HG02571 (cell line): Measurements from ENCODE around the gene NPC2.
"Not testable (repeated sequence)": the region's sequence is repeated elsewhere in the genome, so short reads cannot be mapped to it uniquely, and the experiment has no call there.

ENCODE experiments used
- ATAC-seq: cut with Tn5 transposase; IDR thresholded peaks from one replicate; pipeline ENCODE4 v1.9.1; 2021; ENCODE audit warnings: mild to moderate bottlenecking, moderate library complexity; ENCODE audit not compliant: unreplicated experiment

The NPC2 gene

DNA sequence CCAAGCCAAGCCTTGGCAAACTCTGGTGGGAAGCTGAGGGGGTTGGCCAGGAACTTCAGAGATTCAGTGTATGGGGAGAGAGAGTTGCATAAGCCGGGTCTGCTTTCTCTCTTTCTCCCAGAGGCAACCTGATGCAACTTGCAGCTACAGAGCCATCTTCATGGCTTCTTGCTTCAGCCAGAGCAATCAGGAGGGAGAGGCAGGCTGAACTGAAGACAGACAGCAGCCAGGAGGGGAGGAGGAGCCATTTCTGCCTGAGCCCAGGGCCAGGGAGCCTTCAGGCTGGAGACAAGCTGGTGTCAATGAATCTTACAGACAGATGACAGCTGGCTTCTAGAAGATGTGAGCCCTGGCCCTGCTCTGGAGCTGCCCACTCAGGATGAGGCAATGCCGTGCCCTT lies 18.7 kb downstream of the NPC2 start:
- no peak for ATAC-seq

DNA sequence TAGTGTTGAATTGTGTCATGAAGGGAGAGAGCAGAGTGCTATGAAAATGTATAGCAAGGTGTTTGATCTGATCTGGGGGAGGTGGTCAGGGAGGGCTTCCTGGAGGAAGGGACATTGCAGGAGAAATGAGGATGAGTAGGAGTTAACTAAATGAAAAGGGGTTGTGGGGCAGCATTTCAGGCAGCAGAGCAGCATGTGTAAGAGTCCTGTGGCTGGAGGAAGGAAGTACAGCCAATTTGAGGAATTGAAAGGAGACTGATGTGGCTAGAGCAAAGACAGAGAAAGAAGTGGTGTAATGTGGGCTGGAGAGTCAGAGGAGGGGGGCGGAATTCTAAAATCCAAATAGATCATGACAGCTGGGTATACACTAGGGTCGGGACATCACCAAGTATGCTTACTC lies 20.5 kb downstream of the NPC2 start:
- ATAC-seq, result no peak

DNA sequence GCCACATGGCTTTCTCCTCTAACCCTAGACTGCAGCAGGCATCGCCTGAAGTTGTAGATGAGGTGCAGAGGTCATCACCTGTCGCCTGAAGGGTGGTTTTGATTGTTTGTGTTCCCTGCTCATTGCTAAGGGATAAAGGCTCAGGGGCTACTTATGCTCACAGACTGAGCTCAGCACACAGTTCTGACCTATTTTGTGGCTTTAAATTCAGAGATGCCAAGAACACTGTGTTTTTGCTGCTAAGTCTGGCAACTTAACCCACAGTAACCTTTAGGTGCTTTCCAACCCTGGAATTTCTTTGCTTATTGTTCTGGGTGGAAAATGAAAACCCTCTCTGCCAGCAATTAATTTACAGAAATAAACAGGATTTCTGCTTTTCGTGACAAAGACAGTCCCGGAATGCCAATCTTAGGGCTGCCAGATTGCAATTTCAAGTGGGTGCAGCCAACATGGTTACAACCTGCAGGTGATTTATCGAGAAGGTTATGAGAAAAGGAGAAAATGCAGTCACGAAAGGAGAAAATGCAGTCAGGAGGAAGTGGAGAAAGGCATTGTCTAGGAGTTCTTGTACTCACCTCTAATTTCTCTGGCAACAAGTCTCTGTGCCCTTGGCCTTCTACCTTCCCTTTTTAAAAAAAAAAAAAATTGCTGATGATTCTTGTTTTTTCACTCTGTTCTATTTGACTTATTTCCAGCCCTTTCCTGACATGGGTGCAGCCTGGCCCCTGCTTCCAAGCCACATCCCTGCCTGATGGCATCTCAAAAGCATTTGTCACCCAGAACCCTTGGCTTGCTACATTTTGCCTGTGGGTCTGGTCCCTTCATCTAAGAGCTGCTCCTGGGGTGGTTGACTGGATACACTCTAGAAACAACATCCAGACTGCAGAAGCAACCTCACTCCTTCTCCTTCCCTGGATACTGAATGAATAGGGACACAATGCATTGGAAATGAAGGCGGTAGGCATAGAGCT lies 23.3 kb downstream of the NPC2 start:
- no peak for ATAC-seq

DNA sequence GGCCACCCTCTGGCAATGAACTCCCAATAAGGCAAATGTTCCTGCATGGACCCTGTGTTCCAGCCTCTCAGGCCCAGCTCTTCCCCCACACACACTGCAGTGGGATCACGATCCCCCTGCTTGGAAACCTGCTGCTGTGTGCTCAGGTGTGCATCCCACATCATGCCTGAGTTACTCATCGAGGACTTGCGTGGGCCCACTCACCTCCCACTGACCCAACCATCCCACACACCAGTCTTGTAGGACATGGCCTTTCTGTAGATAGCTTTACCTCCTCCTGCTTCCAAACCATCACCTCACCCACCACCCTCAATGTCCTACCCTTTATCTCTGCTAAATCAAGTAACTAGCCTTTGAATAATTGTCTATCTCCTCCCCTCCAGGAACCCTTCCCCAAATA lies 24.6 kb downstream of the NPC2 start:
- no peak for ATAC-seq

DNA sequence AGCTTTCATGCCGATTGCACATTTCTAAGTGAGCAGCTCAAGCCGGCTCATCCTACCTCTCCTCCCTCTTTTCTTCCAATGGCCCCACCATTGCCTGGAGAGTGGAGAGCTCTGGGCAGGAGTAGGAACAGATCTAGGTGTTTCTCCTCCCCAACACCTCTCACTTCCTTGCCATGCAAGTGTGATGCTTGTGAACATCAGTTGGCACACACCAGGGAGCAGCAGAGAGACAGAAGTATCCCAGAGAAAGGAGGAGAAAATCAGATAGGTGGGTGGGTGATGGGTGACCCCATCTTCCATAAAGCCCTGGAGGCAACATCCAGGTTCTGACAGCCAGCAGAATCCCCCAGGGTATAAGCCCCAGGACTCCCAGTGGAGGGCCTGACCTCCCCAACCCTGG lies 27.8 kb downstream of the NPC2 start:
- no peak for ATAC-seq

DNA sequence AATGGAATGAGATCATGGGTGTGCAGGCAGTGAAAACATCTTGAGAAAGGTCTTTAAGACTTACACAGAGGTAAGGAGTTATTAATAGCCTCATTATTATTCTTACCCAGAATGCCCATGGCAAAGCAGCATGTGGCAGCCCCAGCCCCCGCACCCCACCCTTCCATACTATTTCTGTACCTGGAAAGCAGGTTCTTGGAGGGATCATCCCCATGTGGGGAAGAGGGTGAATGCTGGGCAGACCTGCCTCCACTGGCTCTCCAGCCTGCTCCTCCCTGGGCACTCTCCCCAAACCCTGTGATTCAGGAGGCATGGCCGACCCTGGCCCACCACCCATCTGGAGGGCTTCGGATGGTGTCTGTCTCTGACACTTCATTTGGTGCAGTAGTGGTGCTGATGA lies 28.3 kb downstream of the NPC2 start:
- no peak for ATAC-seq

DNA sequence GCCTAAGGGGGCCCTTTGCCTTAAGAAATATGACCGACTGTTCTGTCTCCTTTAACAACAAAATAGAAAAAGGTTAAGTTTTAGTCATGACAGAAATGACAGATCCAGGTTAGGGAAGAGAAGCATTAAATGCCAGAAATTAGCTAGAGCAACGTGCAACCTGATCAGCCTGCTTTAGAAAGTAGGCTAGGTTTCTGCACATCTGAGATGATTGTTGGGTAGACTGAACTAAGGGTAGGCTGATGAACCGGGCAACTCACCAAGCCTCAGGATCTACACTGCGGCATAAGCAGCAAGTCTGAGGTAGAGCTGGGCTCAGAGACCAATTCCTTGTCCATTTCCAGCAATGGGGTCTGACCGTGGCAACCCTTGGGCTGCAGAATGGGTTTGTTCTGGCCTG lies 29.4 kb downstream of the NPC2 start:
- no peak for ATAC-seq

DNA sequence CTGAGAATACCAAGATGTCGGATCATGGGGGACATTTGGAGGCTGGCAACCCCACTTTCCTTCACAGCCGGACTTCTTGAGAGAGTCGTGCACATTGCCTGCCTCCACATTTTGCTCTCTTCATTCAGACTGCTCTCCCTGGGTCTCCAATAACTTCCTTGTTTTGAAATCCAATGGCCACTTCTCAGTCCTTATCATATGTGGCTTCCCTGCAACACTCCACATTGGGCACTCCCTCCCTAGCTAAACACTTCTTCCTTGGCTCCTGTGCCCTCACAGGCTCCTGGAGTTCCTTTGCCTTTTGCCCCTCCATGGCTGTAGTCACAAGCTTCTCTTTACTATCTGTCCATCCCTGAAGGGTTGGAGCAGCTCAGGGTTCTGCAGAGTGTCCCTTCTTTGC lies 30.1 kb downstream of the NPC2 start:
- no peak for ATAC-seq

DNA sequence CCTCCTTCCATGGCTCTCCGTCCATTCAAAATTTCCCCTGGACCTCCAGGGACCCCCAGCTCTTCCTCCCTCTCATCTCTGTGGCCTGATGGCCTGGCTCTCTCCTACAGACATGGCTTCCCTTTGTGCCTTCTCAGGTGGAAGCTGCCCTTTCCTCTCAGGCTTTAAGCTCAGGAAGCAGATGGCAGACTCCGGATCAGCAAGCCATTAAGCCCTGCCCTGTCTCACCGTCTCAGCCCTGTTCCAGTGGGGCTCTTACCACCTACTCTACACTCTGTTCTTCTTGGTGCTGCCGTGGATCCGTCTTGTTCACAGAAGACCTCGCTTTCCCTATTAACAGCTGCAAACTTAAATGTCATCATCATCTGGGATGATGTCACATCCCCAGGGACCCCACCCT lies 33.1 kb downstream of the NPC2 start:
- ATAC-seq, result no peak

DNA sequence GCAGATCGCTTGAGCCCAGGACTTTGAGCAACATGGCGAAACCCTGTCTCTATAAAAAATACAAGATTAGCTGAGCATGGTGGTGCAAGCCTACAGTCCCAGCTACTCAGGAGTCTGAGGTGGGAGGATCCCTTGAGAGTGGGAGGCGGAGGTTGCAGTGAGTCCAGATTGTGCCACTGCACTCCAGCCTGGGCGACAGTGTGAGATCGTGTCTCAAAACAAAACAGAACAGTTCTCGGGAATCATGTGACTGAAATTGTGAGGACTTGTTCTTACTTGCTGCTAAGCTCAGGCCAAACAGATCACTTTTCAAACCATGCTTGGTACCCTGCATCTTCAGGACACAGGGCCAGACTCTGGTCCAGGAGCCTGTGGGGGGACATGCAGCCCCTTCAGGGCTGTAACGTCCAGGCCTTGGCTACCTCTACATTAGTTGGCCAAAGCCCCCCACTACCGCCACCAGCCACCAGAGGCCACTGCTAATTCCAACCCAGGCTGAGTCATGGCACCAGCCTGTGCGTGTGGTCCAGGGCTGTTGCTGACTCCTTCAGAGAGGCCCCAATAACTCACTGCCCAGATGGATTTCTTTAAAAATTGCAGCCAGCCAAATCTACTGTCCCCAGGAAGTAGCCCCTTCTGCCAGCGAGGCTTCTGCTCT lies 33.7 kb downstream of the NPC2 start:
- no peak for ATAC-seq

DNA sequence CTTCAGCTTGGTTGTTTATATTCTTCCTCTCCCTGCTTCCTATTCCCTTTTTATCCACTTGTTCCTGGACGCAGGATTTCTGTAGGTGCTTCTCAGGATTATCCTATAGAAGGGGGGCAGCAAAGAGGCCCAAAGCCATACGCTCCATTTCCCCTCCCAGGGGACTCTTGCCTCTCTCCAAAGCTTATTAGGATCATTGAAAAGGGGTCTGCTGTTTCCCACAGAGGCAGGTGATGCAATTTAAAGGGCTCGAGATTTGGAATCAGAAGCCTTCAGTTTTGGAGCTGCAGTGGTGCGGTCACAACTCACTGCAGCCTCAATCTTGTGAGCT lies 35.6 kb downstream of the NPC2 start:
- no peak for ATAC-seq

DNA sequence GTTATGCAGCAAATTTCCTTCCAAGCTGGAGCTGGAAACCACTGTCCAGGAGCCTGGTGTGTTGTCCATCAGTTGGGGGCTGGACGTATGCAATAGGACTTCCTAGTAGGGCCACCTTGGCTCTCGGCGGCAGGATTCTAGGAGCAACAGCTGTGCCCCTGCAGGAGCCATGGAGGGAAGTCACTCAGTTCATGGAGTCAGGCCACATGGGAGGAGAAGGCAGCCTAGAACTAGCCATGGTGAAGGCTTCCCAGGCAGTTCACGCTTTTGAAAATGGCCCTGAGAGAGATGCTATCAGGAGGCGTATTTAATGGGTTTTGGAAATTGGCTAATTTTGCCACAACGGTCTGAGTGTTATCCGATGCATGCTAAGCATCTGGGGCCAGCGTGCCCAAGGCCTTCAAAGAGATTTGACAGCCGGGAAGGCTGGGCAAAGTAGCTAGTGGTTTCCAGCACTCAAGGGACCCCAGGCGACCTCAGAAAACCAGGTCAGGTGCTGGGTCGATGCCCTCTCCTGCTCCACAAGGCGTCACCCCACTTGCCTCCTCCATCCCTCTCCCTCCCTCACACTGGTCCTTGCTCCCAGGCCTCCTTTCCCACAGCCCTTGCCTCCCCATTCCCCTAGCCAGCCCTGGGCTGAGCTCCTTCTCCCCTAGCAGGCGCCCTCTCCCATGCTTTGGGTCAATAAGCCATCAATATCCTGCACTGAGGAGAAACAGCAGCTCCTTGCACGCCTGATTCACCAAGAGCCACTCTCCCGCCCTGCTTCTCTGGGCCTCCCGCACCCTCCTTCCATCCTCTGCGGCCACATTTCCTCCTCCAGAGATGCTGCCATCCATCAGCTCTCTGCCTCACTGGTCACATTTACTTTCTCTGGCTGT lies 36.2 kb downstream of the NPC2 start:
- no peak for ATAC-seq

DNA sequence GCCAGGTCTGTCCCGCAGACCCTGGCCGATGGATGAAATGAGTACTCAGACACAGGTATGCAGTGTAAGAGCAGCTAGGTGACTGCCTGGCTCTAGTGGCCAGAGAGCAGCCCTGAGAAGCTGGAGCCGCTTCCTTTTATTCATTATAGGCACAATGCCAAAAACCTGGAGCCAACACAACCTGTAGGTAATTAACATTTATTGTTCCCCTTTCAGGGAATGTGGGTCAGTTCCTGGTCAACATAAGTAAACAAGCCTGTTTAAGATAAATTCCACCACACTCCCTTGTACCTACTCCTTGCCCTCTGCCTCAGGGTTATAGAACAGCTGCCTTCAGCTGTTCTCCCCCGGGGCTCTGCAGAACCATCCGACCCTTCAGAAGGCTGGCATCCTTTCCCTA lies 38.7 kb downstream of the NPC2 start:
- ATAC-seq, result not testable (repeated sequence)

DNA sequence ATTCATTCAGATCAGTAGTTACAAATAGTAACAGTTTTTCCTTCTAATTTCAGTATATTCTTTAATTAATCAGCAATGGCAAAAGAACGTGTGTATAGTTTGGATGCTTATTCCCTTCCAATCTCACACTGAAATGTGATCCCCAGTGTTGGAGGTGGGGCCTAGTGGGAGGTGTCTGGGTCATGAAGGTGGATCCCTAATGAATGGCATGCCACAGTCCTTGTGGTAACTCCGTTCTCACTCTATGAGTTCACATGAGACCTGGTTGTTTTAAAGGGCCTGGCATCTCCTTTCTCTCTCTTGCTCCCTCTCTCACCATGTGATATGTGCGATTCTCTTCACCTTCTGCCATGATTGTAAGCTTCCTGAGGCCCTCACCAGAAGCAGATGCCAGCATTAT lies 48.2 kb downstream of the NPC2 start:
- no peak for ATAC-seq

DNA sequence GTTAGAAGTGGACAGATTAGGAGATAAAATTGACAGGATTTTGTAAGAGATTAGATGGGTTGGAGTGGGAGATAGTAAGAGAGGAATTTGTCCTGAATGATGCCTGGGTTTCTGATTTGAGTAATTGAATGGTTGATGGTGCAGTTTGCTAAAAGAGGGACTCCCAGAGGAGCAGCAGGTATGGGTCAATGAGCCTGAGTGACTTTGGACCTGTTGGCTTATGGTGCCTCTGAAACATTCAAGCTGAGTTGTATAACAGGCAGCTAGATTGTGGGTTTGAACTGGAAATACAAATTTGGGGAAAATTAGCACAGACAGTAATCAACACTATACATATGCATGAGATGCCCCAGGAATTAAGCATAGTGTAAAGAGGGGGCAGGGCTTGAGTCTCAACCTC lies 50.3 kb downstream of the NPC2 start:
- ATAC-seq, result no peak

DNA sequence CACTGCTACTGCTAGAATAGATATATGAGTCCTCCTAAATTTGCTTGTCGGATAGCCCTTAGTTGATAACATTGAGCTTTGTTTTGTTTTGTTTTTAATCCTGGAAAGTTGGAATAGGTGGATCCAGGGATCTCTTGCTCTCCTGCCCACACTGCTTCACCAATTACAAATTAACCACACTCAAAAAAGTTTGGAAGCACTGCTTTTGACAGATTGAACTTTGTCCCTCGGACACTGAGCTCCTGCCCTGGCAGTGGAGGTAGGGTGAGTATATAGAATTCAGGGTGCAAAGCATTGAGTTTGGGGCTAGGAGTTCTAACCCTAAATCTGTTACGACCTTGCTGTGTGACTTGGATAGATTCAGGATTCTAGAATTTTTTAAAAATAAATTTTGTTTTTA lies 52.0 kb downstream of the NPC2 start:
- ATAC-seq, result no peak

DNA sequence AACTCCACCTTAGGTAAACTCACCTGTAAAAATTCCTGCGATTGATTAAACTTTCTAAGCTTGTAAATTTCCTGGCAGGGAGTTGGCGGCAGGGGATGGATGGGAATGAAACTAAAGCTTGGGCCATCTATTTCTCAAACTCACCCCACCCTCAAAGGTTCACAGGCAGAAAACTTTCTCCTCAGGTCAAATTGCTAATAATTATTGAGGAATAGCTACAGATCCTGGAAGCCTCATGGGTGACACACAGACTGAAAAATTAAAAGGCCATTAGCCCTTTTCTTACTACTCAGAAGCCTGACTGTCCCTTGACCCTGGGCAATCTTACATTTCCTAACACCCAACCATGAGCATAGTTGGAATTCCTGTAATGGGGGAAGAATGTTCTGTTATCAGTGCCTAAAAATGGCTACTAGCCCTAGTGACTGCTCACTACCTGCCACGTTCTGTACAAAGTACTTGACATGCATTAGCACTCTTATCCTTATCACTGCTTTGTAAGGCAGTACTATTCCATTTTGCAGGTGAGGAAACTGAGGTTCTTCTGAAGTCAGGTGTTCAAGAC lies 54.7 kb downstream of the NPC2 start:
- no peak for ATAC-seq

DNA sequence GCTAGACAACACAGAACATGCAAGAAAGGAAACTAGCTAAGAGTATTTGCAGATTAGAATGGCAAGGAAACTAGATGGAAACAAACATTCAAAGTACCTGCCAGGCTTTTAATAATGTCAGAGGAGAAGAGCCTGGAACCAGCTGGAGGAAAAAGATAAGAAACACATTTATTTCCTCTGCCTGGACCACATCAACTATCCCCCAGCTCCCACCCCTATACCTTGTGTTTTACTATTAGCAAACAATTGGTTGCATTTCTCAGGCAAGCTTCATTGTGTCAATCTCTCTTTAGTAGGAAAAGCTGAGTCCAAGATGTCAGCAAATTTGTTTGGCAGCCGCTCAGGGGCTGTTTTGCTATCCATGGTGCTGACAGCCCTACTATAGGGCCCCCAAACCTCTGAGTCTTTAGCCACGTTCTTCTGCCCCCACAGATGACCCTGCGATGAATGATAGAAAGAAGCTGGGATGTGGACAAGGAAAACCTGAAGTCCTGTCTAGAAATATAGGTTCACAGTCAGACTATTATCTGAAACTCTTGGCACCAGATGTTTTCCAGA lies 55.5 kb downstream of the NPC2 start:
- no peak for ATAC-seq

DNA sequence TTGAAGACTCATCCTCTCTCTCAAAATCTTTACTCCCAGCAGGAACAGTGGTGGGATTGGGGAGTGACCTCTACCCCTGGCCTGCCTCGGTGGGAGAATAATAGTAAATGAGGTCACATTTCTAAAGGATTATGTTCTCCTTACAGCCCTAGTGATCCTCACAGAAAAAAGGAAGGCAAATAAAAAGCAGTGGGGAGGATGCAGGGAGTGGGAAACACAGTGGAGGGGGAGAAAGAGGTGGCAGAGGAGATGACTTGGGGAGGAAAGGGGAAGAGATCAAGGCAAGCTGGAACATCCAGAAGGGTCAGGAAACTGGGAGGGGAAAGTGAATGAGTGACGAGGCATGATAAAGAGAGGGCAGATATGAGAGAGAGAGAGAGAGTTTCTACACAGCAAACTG lies 58.8 kb downstream of the NPC2 start:
- ATAC-seq, result no peak

DNA sequence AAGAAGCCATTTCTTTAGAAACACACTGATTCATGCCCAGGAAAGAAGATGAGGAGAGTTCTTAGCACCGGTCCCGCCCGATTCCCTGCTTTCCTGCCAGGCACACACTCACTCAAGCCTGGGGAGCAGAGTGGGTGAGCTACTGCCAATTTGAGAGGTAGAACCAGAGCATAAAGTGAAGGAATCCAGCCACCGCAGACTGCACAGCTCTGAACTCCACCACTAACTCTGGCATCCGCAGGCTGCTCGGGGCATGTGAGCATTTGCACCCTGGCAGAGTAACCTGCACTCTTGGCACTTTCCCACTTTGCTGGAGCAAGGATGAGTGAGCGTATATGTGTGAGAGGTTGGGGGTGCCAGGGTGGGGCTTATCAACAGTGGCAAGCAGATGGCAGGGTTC lies 63.1 kb downstream of the NPC2 start:
- no peak for ATAC-seq
